B cell (primary cell): Measurements from ENCODE around the gene VPS13D. TPM values are rescaled to one million over a fixed set of nuclear protein-coding genes. Genes with fewer than 3 reads are reported as not detected.

Experiments
- ATAC-seq: fragments of 200-7000 bp; cut with Tn5 transposase; one replicate; pipeline ENCODE4 v1.10.0; 2021; ENCODE audit warnings: low read depth, mild to moderate bottlenecking, moderate number of reproducible peaks, moderate library complexity
- CTCF ChIA-PET: fragments of 350-600 bp; sonication (Branson Sonifier 250); formaldehyde crosslinking; loops from one replicate; lab custom pipeline; 2021; ENCODE audit warnings: antibody characterized with exemption, inconsistent platforms; lab: Charles Lee
- POLR2A ChIA-PET: fragments of 350-600 bp; sonication (Branson Sonifier 250); formaldehyde crosslinking; loops from one replicate; lab custom pipeline; 2021; ENCODE audit warnings: antibody characterized with exemption; lab: Charles Lee
- DNase-seq: peaks from one replicate; pipeline ENCODE4 v3.0.0; 2013
- H2AFZ ChIP-seq: 2 replicates; pipeline ENCODE4 v1.6.1; 2012; ENCODE audit warnings: mild to moderate bottlenecking, low read depth, low read length; ENCODE audit not compliant: insufficient read depth, poor library complexity, severe bottlenecking
- H3K27ac ChIP-seq, 2 donors: 1 replicate in 1 of 2; 2 replicates in 1 of 2; pipeline ENCODE4 v1.5.1; 2012 to 2013; ENCODE audit warnings: low read length in 2 of 2, mild to moderate bottlenecking in 2 of 2, moderate library complexity in 1 of 2
- H3K27me3 ChIP-seq, 4 experiments: fragments of 200-600 bp in 1 of 4; sonication (generic) in 1 of 4; replicated peaks in 1 of 4; 1 replicate in 2 of 4; 2 replicates in 2 of 4; pipeline versions ENCODE4 v1.6.1 to v1.7.0; 2013 to 2016; ENCODE audit warnings: low read length in 3 of 4, mild to moderate bottlenecking in 2 of 4, mixed read lengths in 1 of 4, moderate library complexity in 1 of 4; ENCODE audit not compliant: insufficient read depth in 4 of 4, control insufficient read depth in 3 of 4; ENCODE audit errors: control extremely low read depth in 1 of 4
- H3K36me3 ChIP-seq, 2 experiments: replicated peaks in 1 of 2; 1 replicate in 1 of 2; 2 replicates in 1 of 2; pipeline versions ENCODE4 v1.6.1 to v1.7.1; 2013; ENCODE audit warnings: low read length in 1 of 2; ENCODE audit not compliant: insufficient read depth in 2 of 2, control insufficient read depth in 1 of 2; ENCODE audit errors: control extremely low read depth in 1 of 2, extremely low read depth in 1 of 2
- H3K4me1 ChIP-seq, 2 donors: fragments of 200-600 bp in 1 of 2; sonication (generic) in 1 of 2; 1 replicate in 1 of 2; 2 replicates in 1 of 2; pipeline versions ENCODE4 v1.5.1 to v1.6.1; 2013 to 2017; ENCODE audit warnings: low read length in 2 of 2; ENCODE audit not compliant: control insufficient read depth in 2 of 2, insufficient read depth in 2 of 2
- H3K4me2 ChIP-seq: replicated peaks from 2 replicates; pipeline ENCODE3; 2012; ENCODE audit warnings: mild to moderate bottlenecking, low read depth, low read length; ENCODE audit not compliant: poor library complexity, severe bottlenecking
- H3K4me3 ChIP-seq, 5 experiments: fragments of 200-600 bp in 1 of 5; sonication (generic) in 1 of 5; 1 replicate in 3 of 5; 2 replicates in 2 of 5; pipeline versions ENCODE4 v1.5.1 to v1.7.0; 2011 to 2016; ENCODE audit warnings: low read length in 4 of 5, mild to moderate bottlenecking in 4 of 5, low read depth in 2 of 5, control low read depth in 1 of 5, moderate library complexity in 1 of 5; ENCODE audit not compliant: insufficient read depth in 1 of 5; ENCODE audit errors: control extremely low read depth in 1 of 5, extremely low read depth in 1 of 5
- H3K79me2 ChIP-seq: fragments of 200-600 bp; sonication (generic); one replicate; pipeline ENCODE4 v1.6.0; 2016; ENCODE audit warnings: low read length; ENCODE audit not compliant: control insufficient read depth, insufficient read depth
- H3K9ac ChIP-seq: fragments of 200-600 bp; sonication (generic); 2 replicates; pipeline ENCODE4 v1.6.1; 2017; ENCODE audit warnings: mild to moderate bottlenecking, low read length, moderate library complexity
- H3K9me3 ChIP-seq, 3 donors: one replicate each; pipeline versions ENCODE4 v1.6.1 to v1.7.1; 2013; ENCODE audit warnings: low read length in 2 of 3; ENCODE audit not compliant: control insufficient read depth in 2 of 3, insufficient read depth in 1 of 3; ENCODE audit errors: control extremely low read depth in 1 of 3
- H4K20me1 ChIP-seq: 2 replicates; pipeline ENCODE4 v1.6.0; 2012; ENCODE audit warnings: mild to moderate bottlenecking, low read length; ENCODE audit not compliant: insufficient read depth, control insufficient read depth, poor library complexity, severe bottlenecking
- H3K27ac Mint-ChIP-seq: one replicate; pipeline ENCODE4 v1.8.0; 2021; ENCODE audit warnings: mixed read lengths
- H3K27me3 Mint-ChIP-seq: one replicate; pipeline ENCODE4 v1.8.0; 2021; ENCODE audit warnings: mixed read lengths
- H3K4me1 Mint-ChIP-seq: one replicate; pipeline ENCODE4 v1.8.0; 2021; ENCODE audit warnings: mixed read lengths
- H3K4me3 Mint-ChIP-seq: one replicate; pipeline ENCODE4 v1.8.0; 2021; ENCODE audit warnings: mixed read lengths
- H3K9me3 Mint-ChIP-seq: one replicate; pipeline ENCODE4 v1.8.0; 2022; ENCODE audit warnings: mixed read lengths; ENCODE audit not compliant: insufficient read depth
- CTCF ChIP-seq: fragments of 200-600 bp; IDR thresholded peaks from one replicate; pipeline ENCODE4 v1.8.0; 2022; ENCODE audit warnings: antibody characterized with exemption, mild to moderate bottlenecking
- EZH2 ChIP-seq: IDR thresholded peaks from 2 replicates; pipeline ENCODE4 v1.6.1; 2012; ENCODE audit warnings: borderline replicate concordance, low read depth, mild to moderate bottlenecking, moderate library complexity, low read length; ENCODE audit not compliant: insufficient read depth, poor library complexity, severe bottlenecking
- WGBS: methylation state at CpG from one replicate; pipeline ENCODE4 v1.1.5; 2013; ENCODE audit warnings: missing lambda C conversion rate; ENCODE audit not compliant: insufficient coverage; 5-methylcytosine and 5-hydroxymethylcytosine counted together
- intact Hi-C: fragments of 100-400 bp; cut with micrococcal nuclease; formaldehyde crosslinking; loops from one replicate; pipeline ENCODE4 v1.10.0; 2022
- polyA plus RNA-seq: library from polyadenylated mRNA; depleted of rRNA; stranded (reverse); fragments of >200 nt; gene quantifications from 2 replicates; pipeline ENCODE4 v1.2.3, GENCODE V29; 2012
- total RNA-seq, 2 donors: library from RNA; stranded (reverse); fragments of 120-200 nt in 1 of 2; gene quantifications; 1 replicate in 1 of 2; 2 replicates in 1 of 2; pipeline versions ENCODE4 v1.2.3 to v1.2.4, GENCODE V29; 2013 to 2022

VPS13D gene
- total and polyA plus RNA-seq, 2 donors (not counting 1 experiment from before 2014, with no cell fraction given), result 29.9 to 104 TPM

GRCh38 chr1:12506281-12507280, 276.8 kb downstream of the VPS13D start:
- no peaks in the 10 kb centered on the region for H3K9me3 Mint-ChIP-seq
- H3K36me3 ChIP-seq, result peaks cover 0 to 33% of the 10 kb centered on the region in 2 experiments
- H4K20me1 ChIP-seq, result no peaks in the 10 kb centered on the region
- ChIA-PET CTCF (no interaction called here), POLR2A (no interaction called here)
- no peaks in the 10 kb centered on the region for H3K27me3 ChIP-seq
- no peak overlapping the region for H3K9ac ChIP-seq
- DNase-seq (no peak), ATAC-seq (no peak)
- TF ChIP-seq CTCF, result no peak
- no peak for TF ChIP-seq EZH2
- no peak overlapping the region for H2AFZ ChIP-seq
- H3K27me3 Mint-ChIP-seq, result no peaks in the 10 kb centered on the region
- WGBS, result 96% methylated on average over 18 of the region's 28 CpGs
- peaks cover 4 to 5% of the 10 kb centered on the region in 2 donors for H3K4me1 ChIP-seq
- H3K79me2 ChIP-seq, result no peaks in the 10 kb centered on the region
- no peak overlapping the region for H3K27ac Mint-ChIP-seq
- no peak overlapping the region for H3K27ac ChIP-seq
- H3K4me3 Mint-ChIP-seq, result no peak overlapping the region
- no peak overlapping the region for H3K4me2 ChIP-seq
- intact Hi-C loops, result no loop called here
- H3K9me3 ChIP-seq, result no peaks in the 10 kb centered on the region
- H3K4me3 ChIP-seq, result no peak overlapping the region
- H3K4me1 Mint-ChIP-seq, result peaks cover 10% of the 10 kb centered on the region

GRCh38 chr1:12507631-12508030, 277.8 kb downstream of the VPS13D start:
- Mint-ChIP-seq H3K27ac (no peak overlapping the region), H3K4me1 (peaks cover 10% of the 10 kb centered on the region), H3K4me3 (no peak overlapping the region), H3K9me3 (no peaks in the 10 kb centered on the region), H3K27me3 (no peaks in the 10 kb centered on the region)
- no peak overlapping the region for H2AFZ ChIP-seq
- no peak overlapping the region for H3K4me2 ChIP-seq
- no peaks in the 10 kb centered on the region for H3K9me3 ChIP-seq
- TF ChIP-seq EZH2, result no peak
- TF ChIP-seq CTCF, result no peak
- no peak for ATAC-seq
- no peaks in the 10 kb centered on the region for H4K20me1 ChIP-seq
- H3K27ac ChIP-seq, result no peak overlapping the region
- intact Hi-C loops, result no loop called here
- peaks cover under 1 to 33% of the 10 kb centered on the region in 2 experiments for H3K36me3 ChIP-seq
- POLR2A ChIA-PET, result no interaction called here
- whole genome bisulfite sequencing, result 98% methylated on average over 8 of the region's 11 CpGs
- H3K27me3 ChIP-seq, result no peaks in the 10 kb centered on the region
- CTCF ChIA-PET, result no interaction called here
- no peak overlapping the region for H3K9ac ChIP-seq
- H3K4me3 ChIP-seq, result no peak overlapping the region
- no peak for DNase-seq
- H3K79me2 ChIP-seq, result no peaks in the 10 kb centered on the region
- peaks cover 4 to 5% of the 10 kb centered on the region in 2 donors for H3K4me1 ChIP-seq
